Panc1 (cell line): Measurements from ENCODE around the gene MAPK11. TPM values are rescaled to one million over a fixed set of nuclear protein-coding genes. Genes with fewer than 3 reads are reported as not detected.

Source experiments
- ATAC-seq: fragments of 200-7000 bp; cut with Tn5 transposase; 2 replicates; pipeline ENCODE4 v1.9.1; 2020; ENCODE audit warnings: mild to moderate bottlenecking, moderate library complexity
- BruUV-seq: library from RNA; stranded (reverse); fragments of 400-500 nt; replicated peaks from 2 replicates; lab custom pipeline; 2021; lab: Mats Ljungman, UMichigan
- CTCF ChIA-PET: fragments of 300-600 bp; sonication (Branson Sonifier 250); formaldehyde crosslinking; loops from one replicate; lab custom pipeline; 2022; ENCODE audit warnings: antibody characterized with exemption; lab: Charles Lee
- POLR2A ChIA-PET: fragments of 300-600 bp; sonication (Branson Sonifier 250); formaldehyde crosslinking; loops from one replicate; lab custom pipeline; 2022; ENCODE audit warnings: antibody characterized with exemption; lab: Charles Lee
- DNase-seq: peaks from one replicate; pipeline ENCODE4 v3.0.0-alpha.2; 2010; ENCODE audit warnings: low read depth, low spot score
- H3K27ac ChIP-seq: 2 replicates; pipeline ENCODE4 v1.5.1; 2011; ENCODE audit warnings: mild to moderate bottlenecking, low read length, inconsistent platforms
- H3K27me3 ChIP-seq: fragments of 200-500 bp; sonication (Bioruptor generic); 2 replicates; pipeline ENCODE4 v1.6.0; 2014; ENCODE audit warnings: low read length, inconsistent platforms; ENCODE audit not compliant: control insufficient read depth, insufficient read depth
- H3K36me3 ChIP-seq: fragments of 200-500 bp; sonication (Bioruptor generic); 2 replicates; pipeline ENCODE4 v1.5.1; 2014; ENCODE audit warnings: inconsistent platforms, mild to moderate bottlenecking, low read length, moderate library complexity; ENCODE audit not compliant: control insufficient read depth, insufficient read depth
- H3K4me1 ChIP-seq: 2 replicates; pipeline ENCODE4 v1.5.1; 2011; ENCODE audit warnings: inconsistent platforms, mild to moderate bottlenecking, low read length, moderate library complexity; ENCODE audit not compliant: control insufficient read depth, insufficient read depth
- H3K4me3 ChIP-seq, 2 experiments: 2 replicates each; pipeline ENCODE4 v1.5.1; 2011 to 2012; ENCODE audit warnings: low read depth in 2 of 2, low read length in 2 of 2, mild to moderate bottlenecking in 2 of 2, inconsistent platforms in 1 of 2, moderate library complexity in 1 of 2
- H3K9me3 ChIP-seq: fragments of 200-500 bp; sonication (Bioruptor generic); 2 replicates; pipeline ENCODE4 v1.5.1; 2014; ENCODE audit warnings: low read depth, mild to moderate bottlenecking, inconsistent platforms, low read length, moderate library complexity; ENCODE audit not compliant: control insufficient read depth, insufficient read depth
- POLR2AphosphoS5 ChIP-seq: IDR thresholded peaks from 2 replicates; pipeline ENCODE4 v1.6.1; 2012; ENCODE audit warnings: mild to moderate bottlenecking, low read depth, low read length, moderate library complexity
- SIN3A ChIP-seq: IDR thresholded peaks from 2 replicates; pipeline ENCODE4 v1.6.1; 2012; ENCODE audit warnings: low read depth, mild to moderate bottlenecking, low read length, moderate library complexity, borderline replicate concordance; ENCODE audit not compliant: insufficient read depth
- TCF7L2 ChIP-seq: IDR thresholded peaks from 2 replicates; pipeline ENCODE4 v1.6.1; 2011; ENCODE audit warnings: mild to moderate bottlenecking, low read depth, low read length, inconsistent platforms
- in situ Hi-C: cut with HindIII; loops from 2 replicates; pipeline ENCODE4 v1.10.0; 2016; ENCODE audit warnings: low sequenced_read_pairs, low pct_unique_long_range_greater_than_20kb
- intact Hi-C: fragments of 100-400 bp; cut with micrococcal nuclease; formaldehyde crosslinking; loops from one replicate; pipeline ENCODE4 v1.10.0; 2022; ENCODE audit not compliant: unreplicated experiment
- total RNA-seq: library from RNA; stranded (reverse); gene quantifications from one replicate; pipeline ENCODE4 v1.2.1, GENCODE V29; 2021; ENCODE audit not compliant: unreplicated experiment
- TF ChIP-seq, protein P1 (sequence below), 2 experiments: IDR thresholded peaks; 2 replicates each; pipeline ENCODE4 v1.6.1; 2011 to 2012; ENCODE audit warnings: low read depth in 2 of 2, control low read depth in 1 of 2, low read length in 1 of 2, mild to moderate bottlenecking in 1 of 2, moderate library complexity in 1 of 2; ENCODE audit not compliant: insufficient read depth in 1 of 2
- TF ChIP-seq, protein P2 (sequence below): fragments of 450-650 bp; IDR thresholded peaks from 2 replicates; pipeline ENCODE4 v1.5.1; 2017; ENCODE audit warnings: mild to moderate bottlenecking

Gene MAPK11
- total RNA-seq, 1 experiment from 2014 or later: 77.7 TPM

DNA sequence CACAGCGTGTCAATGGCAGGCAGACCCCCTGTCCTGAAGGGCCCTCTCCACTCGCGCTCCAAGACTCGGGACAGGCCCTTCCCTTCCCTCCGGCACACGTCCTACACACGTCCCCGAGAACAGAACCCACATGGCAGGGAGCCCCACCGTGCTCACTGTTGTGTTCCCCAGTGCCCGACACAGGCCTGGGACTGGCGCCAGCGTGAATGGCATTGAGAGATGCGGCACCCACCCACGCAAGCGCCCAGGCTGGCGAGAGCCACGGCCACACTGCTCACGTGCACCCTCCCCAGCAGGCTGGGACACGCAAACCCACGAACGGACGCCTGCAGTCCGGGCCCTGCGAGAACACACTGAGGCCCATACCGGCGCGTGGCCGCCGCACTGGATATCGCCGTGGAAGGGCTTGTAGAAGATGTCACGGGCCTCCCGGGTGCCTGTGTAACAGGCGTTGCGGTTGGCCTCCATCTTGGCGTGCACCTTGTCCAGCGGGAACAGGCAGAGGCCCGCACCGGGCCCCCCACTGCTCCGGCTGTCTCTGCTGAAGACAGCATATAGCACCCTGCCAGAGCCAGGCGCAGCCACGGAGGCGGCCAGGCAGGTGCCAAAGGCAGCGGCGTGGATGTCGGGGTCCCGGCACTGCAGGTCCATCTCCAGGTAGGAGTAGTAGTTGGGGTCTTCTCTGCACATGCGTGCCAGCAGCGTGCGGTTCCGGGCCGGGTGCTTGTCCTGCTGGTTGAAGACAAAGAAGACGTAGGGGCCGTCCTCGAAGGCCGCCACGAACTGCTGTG lies 19.2 kb upstream of the MAPK11 start:
- Histone ChIP-seq H3K36me3 (no peaks in the 10 kb centered on the region; the same call in 1 of the 2 replicates), H3K9me3 (no peaks in the 10 kb centered on the region), H3K4me3 (no peak overlapping the region), H3K27ac (no peak overlapping the region), H3K27me3 (no peaks in the 10 kb centered on the region), H3K4me1 (peaks cover 15% of the 10 kb centered on the region)
- ATAC-seq (no peak), DNase-seq (no peak)
- CTCF ChIA-PET: no interaction called here
- POLR2A ChIA-PET: no interaction called here
- intact Hi-C loops: no loop called here
- in situ Hi-C loops: no loop called here
- TF ChIP-seq TCF7L2 (no peak), SIN3A (no peak), POLR2AphosphoS5 (no peak)
- TF ChIP-seq, protein P1, sequence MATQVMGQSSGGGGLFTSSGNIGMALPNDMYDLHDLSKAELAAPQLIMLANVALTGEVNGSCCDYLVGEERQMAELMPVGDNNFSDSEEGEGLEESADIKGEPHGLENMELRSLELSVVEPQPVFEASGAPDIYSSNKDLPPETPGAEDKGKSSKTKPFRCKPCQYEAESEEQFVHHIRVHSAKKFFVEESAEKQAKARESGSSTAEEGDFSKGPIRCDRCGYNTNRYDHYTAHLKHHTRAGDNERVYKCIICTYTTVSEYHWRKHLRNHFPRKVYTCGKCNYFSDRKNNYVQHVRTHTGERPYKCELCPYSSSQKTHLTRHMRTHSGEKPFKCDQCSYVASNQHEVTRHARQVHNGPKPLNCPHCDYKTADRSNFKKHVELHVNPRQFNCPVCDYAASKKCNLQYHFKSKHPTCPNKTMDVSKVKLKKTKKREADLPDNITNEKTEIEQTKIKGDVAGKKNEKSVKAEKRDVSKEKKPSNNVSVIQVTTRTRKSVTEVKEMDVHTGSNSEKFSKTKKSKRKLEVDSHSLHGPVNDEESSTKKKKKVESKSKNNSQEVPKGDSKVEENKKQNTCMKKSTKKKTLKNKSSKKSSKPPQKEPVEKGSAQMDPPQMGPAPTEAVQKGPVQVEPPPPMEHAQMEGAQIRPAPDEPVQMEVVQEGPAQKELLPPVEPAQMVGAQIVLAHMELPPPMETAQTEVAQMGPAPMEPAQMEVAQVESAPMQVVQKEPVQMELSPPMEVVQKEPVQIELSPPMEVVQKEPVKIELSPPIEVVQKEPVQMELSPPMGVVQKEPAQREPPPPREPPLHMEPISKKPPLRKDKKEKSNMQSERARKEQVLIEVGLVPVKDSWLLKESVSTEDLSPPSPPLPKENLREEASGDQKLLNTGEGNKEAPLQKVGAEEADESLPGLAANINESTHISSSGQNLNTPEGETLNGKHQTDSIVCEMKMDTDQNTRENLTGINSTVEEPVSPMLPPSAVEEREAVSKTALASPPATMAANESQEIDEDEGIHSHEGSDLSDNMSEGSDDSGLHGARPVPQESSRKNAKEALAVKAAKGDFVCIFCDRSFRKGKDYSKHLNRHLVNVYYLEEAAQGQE (IDR thresholded peaks at IDR 0.05; ENCODE audit: insufficient read depth in 1 of 2, low read depth in 2 of 2, low read length in 1 of 2): no peak
- TF ChIP-seq, protein P2, sequence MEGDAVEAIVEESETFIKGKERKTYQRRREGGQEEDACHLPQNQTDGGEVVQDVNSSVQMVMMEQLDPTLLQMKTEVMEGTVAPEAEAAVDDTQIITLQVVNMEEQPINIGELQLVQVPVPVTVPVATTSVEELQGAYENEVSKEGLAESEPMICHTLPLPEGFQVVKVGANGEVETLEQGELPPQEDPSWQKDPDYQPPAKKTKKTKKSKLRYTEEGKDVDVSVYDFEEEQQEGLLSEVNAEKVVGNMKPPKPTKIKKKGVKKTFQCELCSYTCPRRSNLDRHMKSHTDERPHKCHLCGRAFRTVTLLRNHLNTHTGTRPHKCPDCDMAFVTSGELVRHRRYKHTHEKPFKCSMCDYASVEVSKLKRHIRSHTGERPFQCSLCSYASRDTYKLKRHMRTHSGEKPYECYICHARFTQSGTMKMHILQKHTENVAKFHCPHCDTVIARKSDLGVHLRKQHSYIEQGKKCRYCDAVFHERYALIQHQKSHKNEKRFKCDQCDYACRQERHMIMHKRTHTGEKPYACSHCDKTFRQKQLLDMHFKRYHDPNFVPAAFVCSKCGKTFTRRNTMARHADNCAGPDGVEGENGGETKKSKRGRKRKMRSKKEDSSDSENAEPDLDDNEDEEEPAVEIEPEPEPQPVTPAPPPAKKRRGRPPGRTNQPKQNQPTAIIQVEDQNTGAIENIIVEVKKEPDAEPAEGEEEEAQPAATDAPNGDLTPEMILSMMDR: no peak
- BruUV-seq: no TSS peak

DNA sequence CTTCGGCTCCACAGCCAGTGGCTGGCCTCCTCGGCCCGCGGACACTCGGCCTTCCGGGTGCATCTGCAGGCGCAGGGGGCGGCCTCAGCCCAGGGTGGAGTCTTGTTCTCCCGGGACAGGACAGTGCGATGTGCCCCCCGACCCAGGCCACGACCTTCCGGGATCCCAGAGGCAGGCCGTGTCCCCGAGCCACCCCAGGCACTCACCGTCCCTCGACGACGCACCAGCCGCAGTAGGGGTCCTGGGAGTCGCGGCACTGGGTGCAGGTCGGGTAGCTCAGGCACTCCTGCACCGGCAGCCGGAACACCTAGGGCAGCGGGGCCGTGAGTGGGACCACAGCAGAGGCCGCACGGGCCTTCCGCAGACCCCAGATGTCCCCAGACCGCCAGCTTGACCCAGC lies 17.6 kb upstream of the MAPK11 start:
- H3K4me3 ChIP-seq: no peak overlapping the region
- CTCF ChIA-PET: interaction anchor here (0.5 kb wide), 1 partner anchor 16 kb away, joined by 3 read pairs; no protein-coding TSS in a partner anchor
- DNase-seq (no peak), ATAC-seq (no peak)
- no peak overlapping the region for H3K27ac ChIP-seq
- peaks cover 5% of the 10 kb centered on the region; the same call in 1 of the 2 replicates for H3K4me1 ChIP-seq
- TF ChIP-seq POLR2AphosphoS5: no peak
- TF ChIP-seq, protein P2: no peak
- BruUV-seq: no TSS peak
- intact Hi-C loops: no loop called here
- in situ Hi-C loops: no loop called here
- POLR2A ChIA-PET: no interaction called here
- H3K36me3 ChIP-seq: no peaks in the 10 kb centered on the region; the same call in 1 of the 2 replicates
- H3K27me3 ChIP-seq: no peaks in the 10 kb centered on the region
- no peaks in the 10 kb centered on the region for H3K9me3 ChIP-seq
